ENCODE measurements around the gene ZEB1. TPM values are rescaled to one million over a fixed set of nuclear protein-coding genes. Genes with fewer than 3 reads are reported as not detected.

Gene ZEB1
- total and polyA plus RNA-seq, 9 of the 15 experiments (the other 6 are each of a cell fraction or from before 2014, with no cell fraction given) = 2.1 to 8.4 (median 4.9) TPM

DNA sequence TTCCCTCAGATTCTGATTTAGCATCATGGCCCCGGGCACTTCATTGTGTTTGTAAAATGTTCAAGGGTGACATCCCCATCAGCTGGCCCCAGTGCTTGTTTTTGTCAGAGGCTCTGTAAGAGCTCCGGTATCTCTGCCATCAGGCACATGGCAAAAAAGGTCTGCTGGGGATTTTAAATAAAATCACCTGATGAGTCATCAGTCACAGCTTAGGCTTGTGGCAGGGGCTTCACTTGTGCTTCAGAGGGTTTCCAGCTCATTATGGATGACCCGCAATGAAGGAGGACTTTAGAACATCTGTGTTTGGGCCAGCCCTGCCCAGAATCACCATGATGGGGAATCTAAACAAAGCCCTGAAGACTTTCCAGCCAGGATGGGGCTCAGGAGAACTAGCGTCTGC lies 259.9 kb downstream of the ZEB1 start:
- BruUV-seq (replicated peaks) = no TSS peak
- no peak for TF ChIP-seq ZNF76 (CRISPR knock-in tag; IDR thresholded peaks at IDR 0.05; ENCODE audit: borderline replicate concordance)
- Histone ChIP-seq H3K27ac (ENCODE audit: extremely low read depth, low read depth, low read length) (no peak overlapping the region), H3K36me3 (ENCODE audit: control insufficient read depth, insufficient read depth, low read length) (no peaks in the 10 kb centered on the region), H2AFZ (ENCODE audit: low read depth, low read length) (no peak overlapping the region), H3K79me2 (ENCODE audit: control insufficient read depth, insufficient read depth, low read length) (no peaks in the 10 kb centered on the region), H3K4me3 (no peak overlapping the region), H3K4me2 (ENCODE audit: insufficient read depth, low read length) (no peak overlapping the region), H3K9ac (ENCODE audit: insufficient read depth in 1 of 2, low read depth in 2 of 2, low read length in 2 of 2) (no peak overlapping the region), H3K4me1 (replicated peaks in 1 of 2; ENCODE audit: control insufficient read depth in 2 of 2, insufficient read depth in 2 of 2, low read length in 2 of 2) (no peaks in the 10 kb centered on the region; a peak in 1 of 5 replicates), H3K9me1 (ENCODE audit: control insufficient read depth, insufficient read depth, low read length) (no peaks in the 10 kb centered on the region), H3K9me3 (replicated peaks; ENCODE audit: control insufficient read depth, insufficient read depth, low read depth, low read length) (no peaks in the 10 kb centered on the region), H3K27me3 (ENCODE audit: control insufficient read depth in 2 of 2, insufficient read depth in 2 of 2, low read length in 2 of 2) (no peaks in the 10 kb centered on the region), H4K20me1 (replicated peaks; ENCODE audit: control insufficient read depth, insufficient read depth, low read length) (no peaks in the 10 kb centered on the region)
- 4% methylated on average over 4 of the region's 4 CpGs for WGBS (ENCODE audit: insufficient coverage, low coverage, missing lambda C conversion rate)
- intact Hi-C loops (cut with micrococcal nuclease) = no loop called here
- FAIRE-seq = no peak
- ChIA-PET CTCF (ENCODE audit: low intra/inter-chr PET ratio) (no interaction called here), POLR2A (no interaction called here)
- no peak for ATAC-seq
- no peak for DNase-seq (ENCODE audit: extremely low read depth in 1 of 4, low spot score in 3 of 4)
- in situ Hi-C loops (cut with MboI) = no loop called here

Small RNA genes lying within 50 kb of the gene (small RNA-seq; reads per million reads assigned to genes)
- not detected for gene SPTLC1P1
